Kidney tubule cell (primary cell): ENCODE measurements around the gene IFFO2.
A peak's percentile ranks its signal among the peaks of the same experiment; 100 is the strongest.

Experiments used
- DNase-seq: peaks from one replicate; pipeline ENCODE4 v3.0.0-alpha.2; 2018; ENCODE audit warnings: low spot score

The IFFO2 gene

DNA sequence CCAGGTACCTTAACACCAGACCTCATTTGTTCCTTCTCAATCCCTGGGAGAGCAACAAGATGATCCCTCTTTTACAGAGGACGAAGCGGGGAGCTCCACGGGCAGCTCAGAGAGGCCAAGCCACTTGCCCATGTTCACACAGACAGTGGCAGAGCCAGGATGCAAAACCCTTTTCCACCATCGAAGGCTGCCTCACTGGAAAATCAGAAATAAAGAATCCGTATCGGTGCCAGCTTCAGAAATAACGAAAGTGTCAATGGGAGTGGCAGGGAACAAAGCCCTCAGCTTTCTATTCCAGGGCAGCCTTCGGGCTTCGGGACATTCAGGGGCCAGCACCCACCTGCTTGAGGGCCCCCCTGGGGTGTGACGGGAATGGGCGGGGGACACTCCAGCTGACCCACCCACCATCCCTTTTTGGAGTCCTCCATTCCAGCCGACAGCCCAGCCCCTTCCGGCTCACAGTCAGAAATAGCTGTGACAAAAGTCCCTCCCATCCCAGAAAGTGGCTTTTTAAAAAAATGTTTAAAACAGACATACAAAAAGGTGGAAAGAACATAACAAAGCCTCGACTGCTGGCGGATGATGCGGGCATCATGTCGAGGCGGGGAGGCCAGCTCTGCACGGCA, 6.0 kb downstream of the IFFO2 start:
- no peak for DNase-seq

DNA sequence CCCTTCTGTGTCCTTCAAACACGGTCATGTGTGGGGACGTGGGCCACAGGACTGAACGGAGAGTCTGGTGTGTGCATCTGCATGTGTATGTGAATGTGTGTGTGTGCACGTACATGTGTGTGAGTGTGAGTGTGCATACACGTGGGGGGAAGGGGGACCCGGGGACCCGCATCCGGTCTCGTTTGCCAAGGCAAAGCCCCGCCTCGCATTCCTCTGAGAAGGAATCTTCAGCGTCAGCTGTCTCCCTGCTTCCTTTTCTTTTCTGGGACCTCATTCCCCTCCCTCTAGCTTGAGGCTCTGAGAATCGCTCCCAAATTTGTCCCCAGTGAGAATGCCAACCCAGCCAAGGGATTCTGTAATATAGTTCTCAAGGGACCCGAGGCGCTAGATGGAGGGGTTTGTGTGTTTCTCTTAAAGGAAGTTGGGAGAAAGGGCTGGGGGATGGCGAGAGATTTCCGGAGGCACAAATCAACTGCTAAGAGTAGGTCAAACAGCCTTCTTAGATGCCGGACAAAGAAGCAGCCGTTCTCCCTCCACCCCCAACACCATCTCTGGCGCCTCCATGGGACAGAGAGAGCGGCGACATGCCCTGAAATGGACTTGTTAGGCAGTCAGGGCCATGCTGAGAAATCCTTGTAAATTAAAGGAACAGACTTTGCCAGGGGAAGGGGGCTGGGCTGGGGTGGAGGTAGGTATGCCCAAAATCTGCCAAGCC, 6.6 kb downstream of the IFFO2 start:
- peak; percentile 51 for DNase-seq

DNA sequence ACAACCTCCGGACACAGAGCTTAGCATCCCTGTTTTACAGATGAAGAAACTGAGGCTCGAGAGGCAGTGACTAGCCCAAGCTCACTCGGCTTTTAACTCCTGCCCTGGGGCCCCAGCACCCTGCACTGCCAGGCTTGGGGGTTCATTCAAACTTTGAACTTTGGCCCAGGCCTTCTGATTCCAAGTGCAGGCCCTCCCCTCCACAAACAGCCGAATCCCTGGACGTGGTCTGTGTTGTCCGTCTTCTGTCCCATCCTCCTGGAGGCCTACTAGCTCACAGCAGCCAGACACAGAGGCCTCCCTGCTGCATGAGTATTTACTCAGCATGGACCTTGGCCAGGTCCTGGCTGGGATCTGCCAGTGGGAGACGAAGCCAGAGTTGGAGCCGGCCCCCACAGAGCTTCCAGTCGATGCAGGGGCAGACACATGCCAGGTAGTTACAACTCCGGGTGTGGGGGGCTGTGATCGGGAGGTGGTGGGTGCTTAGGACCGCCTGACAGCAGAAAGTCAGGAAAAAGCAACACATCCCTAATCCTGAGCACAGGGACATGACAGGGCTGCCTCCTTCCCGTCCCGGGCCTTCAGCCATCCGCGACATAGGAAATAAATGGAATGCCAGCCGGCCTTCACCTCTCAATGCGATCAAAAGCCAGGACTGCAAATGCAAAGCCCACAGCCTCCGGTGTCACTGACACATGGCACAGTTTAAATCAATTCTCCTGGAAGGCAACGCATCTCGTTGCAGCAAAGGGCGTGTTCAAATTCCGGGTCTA, 7.4 kb downstream of the IFFO2 start:
- peak; percentile 41 for DNase-seq

DNA sequence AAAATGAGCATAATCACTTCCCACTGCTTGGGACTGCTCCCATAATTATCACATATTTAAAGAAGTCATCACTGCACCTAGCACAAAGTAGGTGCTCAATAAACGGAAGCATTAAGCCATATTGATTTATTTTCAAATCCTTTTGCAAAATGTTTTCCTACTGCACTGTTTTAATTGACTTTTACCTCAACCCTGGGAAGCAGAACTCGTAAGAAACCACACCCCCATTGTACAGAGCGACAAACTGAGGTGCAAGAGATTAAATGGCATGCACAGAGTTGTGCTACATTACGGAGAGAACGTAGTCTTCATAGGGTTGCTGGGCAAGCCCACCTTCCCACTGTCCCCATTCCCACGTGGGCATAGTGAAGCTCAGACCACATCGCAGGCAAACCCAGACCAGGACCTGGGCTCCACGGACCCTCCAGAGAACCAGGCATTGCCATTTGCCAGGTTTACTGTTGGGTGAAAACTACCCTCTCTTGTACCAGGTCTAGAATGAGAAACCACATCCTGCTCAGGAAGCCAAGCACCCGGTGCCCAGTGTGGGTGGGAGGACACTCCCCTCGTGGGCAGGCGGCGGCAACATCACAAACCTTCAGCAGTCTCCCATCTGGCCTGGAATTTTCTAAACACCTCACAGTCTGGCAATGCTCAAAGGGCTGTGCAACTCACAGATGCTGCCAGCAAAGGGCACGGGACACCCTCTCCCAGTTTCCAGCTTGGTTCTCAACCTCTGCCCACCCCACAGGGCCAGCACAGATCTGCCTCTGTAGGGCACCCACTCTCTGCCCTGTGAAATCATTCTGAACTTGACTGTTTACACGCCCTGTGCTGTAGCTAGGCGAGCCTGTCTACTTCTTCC, 8.2 kb downstream of the IFFO2 start:
- DNase-seq, result peak; percentile 80

DNA sequence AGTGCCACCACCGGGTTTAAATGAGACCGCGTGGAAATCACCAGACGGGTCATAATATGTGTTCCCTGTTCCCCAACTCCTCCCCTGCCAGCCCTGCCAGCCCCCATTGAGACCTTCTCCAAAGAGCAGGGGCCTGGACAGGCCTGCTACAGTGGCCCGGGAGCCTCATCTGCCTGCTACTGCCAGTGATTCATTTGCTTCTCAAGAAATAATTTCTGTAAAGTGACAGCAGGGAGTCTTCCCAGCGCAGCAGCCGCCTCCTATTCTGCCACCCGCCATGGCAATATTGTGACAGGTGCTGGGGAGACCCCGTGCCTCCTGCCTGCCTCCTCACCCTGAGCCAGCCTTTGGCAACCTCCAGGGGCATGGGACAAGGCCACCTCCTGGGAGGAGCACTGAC, 8.9 kb downstream of the IFFO2 start:
- no peak for DNase-seq

DNA sequence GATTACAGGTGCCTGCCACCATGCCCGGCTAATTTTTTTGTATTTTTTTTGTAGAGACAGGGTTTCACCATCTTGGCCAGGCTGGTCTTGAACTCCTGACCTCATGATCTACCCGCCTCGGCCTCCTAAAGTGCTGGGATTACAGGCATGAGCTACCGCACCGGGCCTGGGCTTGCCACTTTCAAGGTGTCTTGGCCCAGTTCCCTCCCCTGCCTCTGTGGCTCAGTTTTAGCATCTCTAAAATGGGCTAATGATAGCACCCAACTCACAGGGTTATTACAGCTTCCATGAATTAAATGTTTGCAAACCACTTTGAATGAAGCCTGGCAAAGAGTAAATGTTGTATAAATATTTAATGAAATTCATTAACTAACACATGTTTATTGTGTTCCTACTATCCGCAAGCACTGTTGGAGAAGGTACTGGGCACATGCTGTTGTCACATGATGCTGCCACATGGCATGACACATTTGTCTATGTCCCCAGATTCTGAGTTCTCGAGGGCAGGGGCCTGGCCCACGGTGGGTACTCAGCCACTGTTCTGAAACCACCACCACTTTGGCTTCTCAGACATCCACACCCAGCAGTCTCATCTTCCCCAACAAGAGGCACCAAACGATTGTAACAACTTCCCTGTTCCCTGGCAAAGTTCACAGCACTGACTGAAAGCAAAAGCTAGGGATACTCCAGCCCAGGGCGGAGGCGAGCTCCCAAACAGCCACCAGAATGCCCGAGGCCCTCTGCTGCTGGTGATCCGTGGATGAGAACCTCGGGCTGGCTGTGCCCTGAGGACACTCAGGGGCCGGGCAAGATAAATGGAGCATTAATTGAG, 9.7 kb downstream of the IFFO2 start:
- DNase-seq, result no peak

DNA sequence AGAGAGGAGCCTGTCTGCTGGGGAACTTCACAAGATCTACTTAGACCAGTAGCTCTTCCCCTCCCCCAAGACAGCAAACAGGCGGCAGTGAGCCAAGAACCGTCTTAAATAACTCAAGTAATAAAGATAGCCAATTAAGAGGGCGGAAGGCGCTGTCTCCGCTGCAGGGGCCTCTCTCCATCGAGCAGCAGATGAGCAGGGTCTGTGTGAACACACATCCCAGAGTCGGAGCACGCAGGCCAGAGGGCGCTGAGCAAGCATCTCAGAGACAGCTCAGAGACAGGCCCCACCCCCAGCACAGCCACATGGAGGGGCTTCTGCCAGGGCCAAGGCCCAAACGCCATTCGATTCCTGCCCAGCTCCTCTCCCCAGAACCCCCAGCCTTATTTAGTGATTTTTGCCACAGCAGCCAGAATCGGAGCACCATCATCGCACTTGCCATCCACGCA, 11.1 kb downstream of the IFFO2 start:
- DNase-seq, result no peak

DNA sequence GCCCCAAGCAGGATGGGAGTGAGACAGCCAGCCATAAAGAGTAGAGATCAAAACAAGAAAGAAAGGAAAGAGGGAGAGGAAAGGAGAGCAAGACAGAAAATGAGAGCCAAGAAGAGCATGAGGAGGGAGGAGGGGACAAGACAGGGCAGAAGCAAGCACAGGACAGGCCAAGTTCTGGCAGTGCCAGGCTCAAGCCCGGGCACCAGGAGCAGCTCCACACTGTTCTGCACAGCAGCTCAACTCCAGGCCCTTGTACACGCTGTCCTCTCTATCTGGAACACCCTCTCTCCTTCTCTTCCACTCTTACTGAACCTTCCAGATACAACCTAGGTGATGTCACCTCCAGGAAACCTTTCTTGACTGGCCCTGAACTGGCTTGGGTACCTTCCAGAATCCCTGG, 11.7 kb downstream of the IFFO2 start:
- no peak for DNase-seq

DNA sequence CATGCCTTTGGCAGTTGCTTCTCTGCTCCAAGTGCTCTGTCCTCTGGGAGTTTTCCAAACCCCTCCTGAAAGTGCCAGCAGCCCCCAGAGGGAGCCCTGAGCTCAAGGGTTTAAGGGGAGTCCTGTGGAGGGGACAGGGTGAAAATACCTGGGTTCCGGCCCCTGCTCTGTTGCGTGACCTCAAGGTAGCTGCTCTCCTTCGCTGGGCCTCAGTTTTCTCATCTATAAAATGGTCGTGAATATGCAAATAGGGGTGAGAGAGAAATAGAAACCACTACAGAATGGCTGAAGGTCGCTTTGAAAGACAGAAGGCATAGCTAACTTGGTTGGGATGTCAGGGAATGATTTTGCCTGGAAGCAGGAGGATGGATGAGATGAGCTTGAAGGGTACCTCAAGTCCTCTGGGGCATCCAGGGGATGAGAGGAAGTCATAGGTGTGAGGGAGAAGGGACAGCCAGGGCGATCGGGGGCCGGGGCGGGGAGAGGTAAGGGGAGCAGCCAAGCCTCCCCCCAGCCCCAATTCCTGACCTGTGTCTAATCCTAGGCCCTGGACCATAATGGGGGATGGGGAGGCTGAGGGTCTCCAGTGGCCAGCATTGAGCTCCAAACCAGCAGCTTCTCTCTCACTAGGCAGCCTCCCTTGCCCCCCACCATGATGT, 12.4 kb downstream of the IFFO2 start:
- DNase-seq, result no peak

DNA sequence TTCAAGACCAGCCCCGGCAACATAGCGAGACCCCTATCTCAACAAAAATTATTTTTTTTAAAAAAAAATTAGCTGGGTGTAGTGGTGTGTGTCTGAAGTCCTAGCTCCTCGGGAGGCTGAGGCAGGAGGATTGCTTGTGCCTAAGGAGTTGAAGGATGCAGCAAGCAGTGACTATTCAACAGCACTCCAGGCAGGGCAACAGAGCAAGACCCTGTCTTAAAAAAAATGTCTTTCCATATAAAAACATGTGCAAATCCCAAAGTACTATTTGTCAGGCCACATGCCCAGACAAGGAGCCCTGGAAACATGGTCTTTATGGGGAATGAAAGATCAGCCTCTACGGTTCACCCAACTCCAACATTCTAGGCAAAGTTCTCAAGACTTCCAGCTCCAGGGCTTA, 13.3 kb downstream of the IFFO2 start:
- DNase-seq, result no peak

DNA sequence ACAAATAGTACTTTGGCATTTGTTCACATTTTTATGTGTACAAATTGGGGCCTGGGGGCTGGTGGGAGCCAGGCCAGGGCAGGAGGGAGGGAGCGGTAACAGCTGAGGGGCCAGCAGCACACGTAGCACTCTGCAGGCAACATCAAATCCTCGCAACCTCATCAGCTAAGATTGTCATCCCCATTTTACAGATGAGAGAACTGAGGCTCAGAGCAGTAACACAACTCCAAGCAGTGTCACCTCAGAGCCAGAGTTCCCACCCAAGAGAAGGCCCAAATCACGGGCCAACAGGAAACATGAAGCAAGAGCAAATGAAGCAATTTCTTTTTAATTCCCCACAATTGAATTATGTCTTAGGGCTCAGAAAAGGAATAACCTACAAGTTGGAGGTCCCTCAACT, 14.1 kb downstream of the IFFO2 start:
- no peak for DNase-seq

DNA sequence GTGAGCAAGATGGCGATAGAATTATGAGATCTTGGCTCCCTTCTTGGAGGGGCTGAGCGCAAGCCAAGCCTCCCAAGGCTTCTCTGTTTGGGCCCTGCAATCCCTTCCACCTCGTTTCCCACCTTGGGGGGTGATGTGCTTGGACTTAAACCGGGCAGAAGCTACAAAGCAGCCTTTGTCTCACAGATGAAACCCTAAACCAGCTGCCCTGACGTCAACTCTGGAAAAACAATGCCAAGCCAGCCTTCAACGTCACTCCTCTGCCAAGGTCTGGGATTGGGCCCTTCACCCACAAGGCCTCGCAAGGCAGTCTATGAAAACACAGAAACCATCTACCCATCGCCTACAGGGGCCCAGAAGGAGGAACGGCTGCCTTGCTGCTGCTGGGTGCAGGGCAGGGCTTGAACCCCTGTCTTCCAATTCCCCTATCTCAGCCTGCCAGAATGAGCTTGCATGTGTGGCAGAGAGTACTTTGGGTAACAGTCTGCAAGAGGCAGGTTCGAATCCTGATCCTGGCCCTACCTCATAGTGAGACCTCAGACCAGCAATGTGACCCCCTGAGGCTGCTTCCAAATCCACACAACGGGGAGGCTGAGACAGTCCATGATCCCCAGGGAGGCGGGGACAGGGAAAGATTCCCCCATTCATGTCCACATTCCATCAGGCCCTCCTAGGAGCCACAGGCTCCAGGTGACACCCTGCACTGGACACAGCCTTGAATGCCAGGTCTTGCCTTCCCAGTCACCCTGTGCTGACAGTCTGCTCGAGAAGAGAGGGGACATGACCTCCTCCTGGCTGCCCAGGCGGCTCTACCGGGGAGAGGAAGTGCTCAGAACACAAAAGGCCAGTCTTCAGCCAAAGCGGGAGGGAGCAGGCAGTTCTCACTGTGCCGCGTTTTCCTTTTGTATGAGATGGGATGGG, 15.0 kb downstream of the IFFO2 start:
- DNase-seq, result no peak

DNA sequence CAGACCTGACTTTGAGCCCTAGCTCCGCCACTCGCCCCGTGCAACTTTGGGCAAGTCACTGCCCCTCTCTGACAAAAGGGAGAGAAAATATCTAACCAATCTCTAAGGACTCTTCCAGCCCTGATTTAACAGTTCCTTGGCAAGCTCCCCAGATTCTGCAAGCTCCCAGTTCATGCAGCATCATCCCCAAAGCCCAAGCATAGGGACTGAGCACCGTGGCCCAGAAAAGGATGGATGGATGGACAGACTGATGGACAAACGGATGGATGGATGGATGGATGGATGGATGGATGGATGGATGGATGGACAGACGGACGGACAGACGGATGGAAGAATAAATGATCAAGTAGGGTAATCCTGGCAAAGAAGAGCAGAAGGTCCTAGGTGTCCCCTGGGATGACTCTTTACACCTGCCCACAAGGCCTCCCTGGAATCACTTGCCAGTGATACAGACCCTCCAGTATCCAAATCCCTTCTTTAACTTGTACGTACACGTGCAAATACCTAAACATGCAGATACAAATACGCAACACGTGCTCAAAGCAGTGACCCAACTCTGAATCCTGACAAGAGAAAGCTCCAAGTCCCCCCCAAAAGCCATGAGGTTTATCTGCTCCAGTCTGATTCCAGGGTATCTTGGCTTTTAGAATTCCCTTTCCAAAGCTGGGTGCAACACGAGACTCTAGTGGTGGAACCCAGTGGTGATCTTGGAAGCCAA, 16.0 kb downstream of the IFFO2 start:
- no peak for DNase-seq

DNA sequence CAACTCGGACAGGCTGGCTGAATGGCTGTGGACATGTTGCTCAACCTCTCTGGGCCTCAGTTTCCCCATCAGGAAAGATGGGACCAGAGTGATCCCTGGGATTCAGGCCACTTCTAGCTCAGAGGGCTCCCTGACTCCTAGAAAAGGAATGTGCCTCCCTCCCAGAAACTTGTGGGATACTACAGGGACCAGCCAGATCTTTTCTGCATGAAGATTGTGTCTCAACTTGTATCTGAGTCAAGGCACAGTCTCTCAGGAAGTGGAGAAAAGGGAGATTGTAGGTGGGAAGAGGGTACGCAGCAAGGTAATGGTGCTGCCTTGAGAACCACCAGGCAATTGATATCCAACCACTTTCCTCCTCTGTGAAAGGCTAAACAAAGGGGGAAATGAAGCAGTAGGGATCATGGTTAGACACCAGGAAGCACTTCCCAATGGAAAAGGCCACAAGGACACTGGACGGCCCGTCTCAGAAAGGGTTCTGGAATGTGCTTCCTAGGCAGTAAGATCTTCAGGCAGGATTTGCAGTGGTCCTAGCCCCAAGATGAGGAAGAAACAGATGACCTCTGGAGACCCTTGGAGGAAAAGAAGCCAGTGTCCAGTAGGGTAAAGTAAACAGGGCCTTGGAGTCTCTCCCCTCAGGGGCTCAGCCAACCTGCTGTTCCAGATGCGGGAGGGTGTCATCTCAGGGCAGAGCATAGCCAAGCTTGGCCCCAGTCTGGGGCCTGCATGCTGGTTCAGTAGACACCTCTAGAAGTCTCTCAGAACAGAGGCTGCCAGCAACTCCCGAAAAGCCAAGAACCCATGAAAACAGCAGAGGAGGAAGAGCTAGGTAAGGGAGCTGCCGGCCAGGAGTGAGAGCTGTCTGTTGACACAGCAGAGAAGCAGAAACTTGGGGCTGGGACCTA, 16.8 kb downstream of the IFFO2 start:
- DNase-seq, result peak; percentile 38

DNA sequence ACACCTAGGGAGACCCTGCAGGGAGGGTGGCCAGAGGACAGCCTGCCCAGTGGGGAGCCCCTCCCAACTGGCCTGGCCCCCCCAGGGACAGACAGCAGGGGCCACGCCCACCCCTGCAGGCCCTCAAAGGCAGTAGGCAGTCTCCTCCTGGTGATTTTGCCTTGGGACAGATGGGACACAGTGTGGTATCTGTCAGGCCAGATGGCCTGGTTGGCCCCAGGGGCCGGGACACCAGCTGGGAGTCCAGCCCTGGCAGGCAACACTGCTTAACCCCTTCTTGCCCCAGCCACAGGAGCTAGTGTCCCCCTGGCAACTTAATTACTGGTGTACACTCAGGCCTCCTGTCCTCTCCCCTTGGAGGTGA, 17.8 kb downstream of the IFFO2 start:
- no peak for DNase-seq

DNA sequence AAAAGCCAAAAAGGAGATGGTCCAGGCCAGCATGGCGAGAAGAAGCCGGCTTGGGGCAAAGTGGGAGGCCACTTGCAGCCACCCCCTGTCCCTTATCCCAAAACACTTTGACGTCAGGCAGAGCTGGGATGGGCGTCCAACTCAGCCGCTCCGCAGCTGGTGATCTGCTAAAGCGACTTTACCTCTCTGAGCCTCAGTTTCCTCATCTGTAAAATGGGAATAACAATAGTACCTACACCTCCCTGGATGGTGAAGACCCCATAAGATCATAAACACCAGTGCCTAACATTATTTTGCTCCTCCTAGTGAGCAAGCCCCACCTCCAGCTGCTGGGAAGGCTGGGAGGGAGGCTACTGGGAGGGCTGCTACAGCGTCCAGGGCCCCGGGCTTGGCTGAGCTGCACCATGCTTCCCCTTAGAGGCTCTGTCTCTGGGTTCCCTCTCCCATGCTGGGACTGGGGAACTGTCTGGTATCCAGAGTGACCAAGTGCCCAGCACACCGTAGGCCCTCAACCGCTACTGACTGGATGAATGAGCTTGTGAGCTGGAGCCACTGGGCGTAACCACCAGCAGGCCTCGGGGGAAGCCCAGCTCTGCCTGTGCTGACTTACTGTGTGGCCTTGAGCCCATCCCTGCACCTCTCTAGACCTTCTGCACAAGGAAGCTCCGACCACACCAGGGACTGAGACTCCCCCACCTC, 18.3 kb downstream of the IFFO2 start:
- peak; percentile 87 for DNase-seq

DNA sequence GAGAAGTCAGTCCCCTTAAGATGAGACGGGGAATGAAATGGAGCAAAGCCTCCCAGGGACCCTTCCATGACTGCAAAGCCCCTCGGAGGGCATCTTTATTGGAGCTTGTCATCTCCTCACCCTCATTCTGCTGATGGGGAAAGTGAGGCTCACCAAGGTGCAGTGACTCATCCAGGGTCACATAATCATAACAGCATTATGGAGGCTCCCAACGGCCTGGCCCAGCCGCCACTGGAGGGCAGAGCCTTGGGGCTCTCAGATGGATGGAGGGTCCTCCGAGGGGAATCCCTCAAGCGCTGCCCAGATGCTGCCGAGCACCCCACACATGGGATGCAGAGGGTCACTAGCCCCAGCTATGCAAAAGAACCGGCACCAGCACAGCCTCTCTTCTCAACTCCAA, 18.9 kb downstream of the IFFO2 start:
- no peak for DNase-seq
